Parathyroid adenoma (tissue), 2 donors: ENCODE data around the gene TMEM132D.

Source experiments
- H2AFZ ChIP-seq: fragments of 300-600 bp; sonication (generic); one replicate; pipeline ENCODE4 v1.7.0; 2017; ENCODE audit warnings: antibody characterized with exemption, mild to moderate bottlenecking
- H3K27ac ChIP-seq: fragments of 300-600 bp; sonication (generic); one replicate; pipeline ENCODE4 v1.7.0; 2017
- H3K27me3 ChIP-seq: fragments of 300-600 bp; sonication (generic); one replicate; pipeline ENCODE4 v1.7.0; 2017; ENCODE audit warnings: low read length; ENCODE audit not compliant: control insufficient read depth, insufficient read depth
- H3K36me3 ChIP-seq: fragments of 300-600 bp; sonication (generic); one replicate; pipeline ENCODE4 v1.7.0; 2017; ENCODE audit warnings: low read length; ENCODE audit not compliant: control insufficient read depth, insufficient read depth
- H3K4me1 ChIP-seq: fragments of 300-600 bp; sonication (generic); one replicate; pipeline ENCODE4 v1.7.0; 2017; ENCODE audit warnings: control low read depth
- H3K4me2 ChIP-seq: fragments of 300-600 bp; sonication (generic); one replicate; pipeline ENCODE4 v1.7.0; 2017; ENCODE audit warnings: low read length
- H3K4me3 ChIP-seq: fragments of 300-600 bp; sonication (generic); one replicate; pipeline ENCODE4 v1.7.0; 2017; ENCODE audit warnings: low read depth, low read length
- H3K79me2 ChIP-seq: fragments of 300-600 bp; sonication (generic); one replicate; pipeline ENCODE4 v1.7.0; 2017; ENCODE audit warnings: control low read depth
- H3K9ac ChIP-seq: fragments of 300-600 bp; sonication (generic); one replicate; pipeline ENCODE4 v1.7.0; 2017; ENCODE audit warnings: mild to moderate bottlenecking
- H3K9me3 ChIP-seq: fragments of 300-600 bp; sonication (generic); one replicate; pipeline ENCODE4 v1.7.0; 2017; ENCODE audit warnings: low read length; ENCODE audit not compliant: control insufficient read depth
- CTCF ChIP-seq: fragments of 300-600 bp; sonication (generic); IDR thresholded peaks from one replicate; pipeline ENCODE4 v1.7.0; 2017; ENCODE audit warnings: antibody characterized with exemption, mild to moderate bottlenecking
- donor health status: primary hyperparathyroidism.

The TMEM132D gene

DNA sequence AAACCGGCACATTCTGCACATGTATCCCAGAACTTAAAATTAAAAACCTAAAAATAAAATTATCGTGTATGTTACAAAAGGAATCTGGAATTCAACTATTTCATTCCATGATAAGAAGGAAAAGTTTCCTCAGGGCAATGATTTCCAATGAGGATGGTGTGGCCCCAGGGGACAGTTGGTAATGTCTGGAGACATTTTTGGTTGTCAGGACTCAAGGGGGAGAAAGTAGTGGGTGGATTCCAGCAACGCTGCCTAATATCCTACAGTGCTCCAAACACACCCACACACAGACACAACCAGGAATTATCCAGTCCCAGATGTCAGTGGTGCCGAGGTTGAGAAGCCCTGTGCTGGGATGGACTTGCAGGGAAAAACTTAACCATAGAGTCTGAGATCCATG, 228.3 kb downstream of the TMEM132D start:
- H3K4me2 ChIP-seq: no peak overlapping the region
- H3K9me3 ChIP-seq: no peaks in the 10 kb centered on the region
- no peak overlapping the region for H2AFZ ChIP-seq
- H3K4me1 ChIP-seq: no peaks in the 10 kb centered on the region
- no peaks in the 10 kb centered on the region for H3K27me3 ChIP-seq
- H3K27ac ChIP-seq: no peak overlapping the region
- H3K36me3 ChIP-seq: no peaks in the 10 kb centered on the region
- no peak overlapping the region for H3K9ac ChIP-seq
- TF ChIP-seq CTCF: no peak
- no peaks in the 10 kb centered on the region for H3K79me2 ChIP-seq
- H3K4me3 ChIP-seq: no peak overlapping the region

- H3K27me3 ChIP-seq: no peaks in the 10 kb centered on the region
- no peaks in the 10 kb centered on the region for H3K79me2 ChIP-seq
- no peak overlapping the region for H3K9ac ChIP-seq
- no peak overlapping the region for H3K27ac ChIP-seq
- H3K36me3 ChIP-seq: no peaks in the 10 kb centered on the region
- H2AFZ ChIP-seq: no peak overlapping the region
- no peaks in the 10 kb centered on the region for H3K9me3 ChIP-seq
- H3K4me3 ChIP-seq: no peak overlapping the region
- no peaks in the 10 kb centered on the region for H3K4me1 ChIP-seq
- TF ChIP-seq CTCF: no peak
- H3K4me2 ChIP-seq: no peak overlapping the region
These were observed 230.0 kb downstream of the TMEM132D start for GRCh38 chr12:129673806-129674205.

DNA sequence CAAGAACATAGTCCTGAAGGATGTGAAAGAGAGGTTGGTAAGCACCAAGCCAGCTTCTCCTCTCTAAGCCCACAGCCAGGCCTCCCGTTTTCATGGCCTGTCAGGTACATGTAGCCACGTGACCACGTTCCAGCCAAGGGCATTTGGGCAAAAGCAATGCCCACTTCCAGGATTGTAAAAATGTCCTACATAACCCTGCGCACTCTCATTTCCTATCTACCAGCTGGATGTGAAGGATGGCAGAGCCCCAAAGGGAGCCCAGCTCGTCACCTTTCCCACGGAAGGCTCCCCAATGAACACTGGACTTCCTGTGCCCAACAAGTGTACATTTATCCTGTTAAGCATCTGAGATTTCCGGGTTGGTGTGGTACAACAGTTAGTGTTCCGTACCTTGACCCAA, 231.7 kb downstream of the TMEM132D start:
- H3K36me3 ChIP-seq: no peaks in the 10 kb centered on the region
- H3K4me1 ChIP-seq: no peaks in the 10 kb centered on the region
- H2AFZ ChIP-seq: no peak overlapping the region
- no peaks in the 10 kb centered on the region for H3K27me3 ChIP-seq
- H3K9ac ChIP-seq: no peak overlapping the region
- no peaks in the 10 kb centered on the region for H3K9me3 ChIP-seq
- TF ChIP-seq CTCF: no peak
- no peaks in the 10 kb centered on the region for H3K79me2 ChIP-seq
- H3K4me3 ChIP-seq: no peak overlapping the region
- H3K4me2 ChIP-seq: no peak overlapping the region
- H3K27ac ChIP-seq: no peak overlapping the region

DNA sequence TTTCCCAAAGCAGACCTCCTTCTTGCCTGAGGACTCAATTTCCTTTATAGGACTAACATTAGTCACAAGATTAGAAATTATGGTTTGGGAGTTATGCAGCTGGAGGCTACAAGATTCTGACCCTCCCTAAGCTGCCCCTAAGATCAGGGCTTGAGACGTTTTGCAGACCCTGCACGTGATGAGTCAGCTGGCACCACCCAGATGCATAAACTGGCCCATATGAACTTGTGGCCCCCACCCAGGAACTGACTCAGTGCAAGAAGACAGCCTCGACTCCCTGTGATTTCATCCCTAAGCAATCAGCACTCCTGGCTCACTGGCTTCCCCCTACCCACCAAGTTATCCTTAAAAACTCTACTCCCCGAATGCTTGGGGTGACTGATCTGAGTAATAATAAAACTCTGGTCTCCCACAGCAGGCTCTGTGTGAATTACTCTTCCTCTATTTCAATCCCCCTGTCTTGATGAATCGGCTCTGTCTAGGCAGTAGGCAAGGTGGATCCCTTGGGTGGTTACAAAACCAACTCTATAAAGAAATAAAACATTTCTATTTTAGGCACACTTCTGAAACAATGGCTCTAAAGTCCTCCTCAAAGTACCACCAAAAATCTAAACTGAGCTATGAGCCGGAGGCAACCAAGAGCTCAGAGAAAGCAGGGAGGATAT, 233.4 kb downstream of the TMEM132D start:
- TF ChIP-seq CTCF: no peak

GRCh38 chr12:129665414-129665813, 238.4 kb downstream of the TMEM132D start:
- Histone ChIP-seq H3K9me3 (no peaks in the 10 kb centered on the region), H3K4me3 (no peak overlapping the region), H2AFZ (no peak overlapping the region), H3K4me1 (no peaks in the 10 kb centered on the region), H3K9ac (no peak overlapping the region), H3K36me3 (no peaks in the 10 kb centered on the region), H3K4me2 (no peak overlapping the region), H3K27ac (no peak overlapping the region), H3K27me3 (no peaks in the 10 kb centered on the region), H3K79me2 (no peaks in the 10 kb centered on the region)
- TF ChIP-seq CTCF: no peak

More for the DNA sequence above, 233.4 kb downstream of the TMEM132D start:
- no peaks in the 10 kb centered on the region for H3K4me1 ChIP-seq
- no peaks in the 10 kb centered on the region for H3K36me3 ChIP-seq
- H2AFZ ChIP-seq: no peak overlapping the region
- no peak overlapping the region for H3K27ac ChIP-seq
- no peaks in the 10 kb centered on the region for H3K9me3 ChIP-seq
- no peak overlapping the region for H3K4me3 ChIP-seq
- no peaks in the 10 kb centered on the region for H3K27me3 ChIP-seq
- no peak overlapping the region for H3K4me2 ChIP-seq
- no peaks in the 10 kb centered on the region for H3K79me2 ChIP-seq
- no peak overlapping the region for H3K9ac ChIP-seq
